ENCODE measurements around the gene ARF3.
A peak's percentile ranks its signal among the peaks of the same experiment; 100 is the strongest.

The ARF3 gene

DNA sequence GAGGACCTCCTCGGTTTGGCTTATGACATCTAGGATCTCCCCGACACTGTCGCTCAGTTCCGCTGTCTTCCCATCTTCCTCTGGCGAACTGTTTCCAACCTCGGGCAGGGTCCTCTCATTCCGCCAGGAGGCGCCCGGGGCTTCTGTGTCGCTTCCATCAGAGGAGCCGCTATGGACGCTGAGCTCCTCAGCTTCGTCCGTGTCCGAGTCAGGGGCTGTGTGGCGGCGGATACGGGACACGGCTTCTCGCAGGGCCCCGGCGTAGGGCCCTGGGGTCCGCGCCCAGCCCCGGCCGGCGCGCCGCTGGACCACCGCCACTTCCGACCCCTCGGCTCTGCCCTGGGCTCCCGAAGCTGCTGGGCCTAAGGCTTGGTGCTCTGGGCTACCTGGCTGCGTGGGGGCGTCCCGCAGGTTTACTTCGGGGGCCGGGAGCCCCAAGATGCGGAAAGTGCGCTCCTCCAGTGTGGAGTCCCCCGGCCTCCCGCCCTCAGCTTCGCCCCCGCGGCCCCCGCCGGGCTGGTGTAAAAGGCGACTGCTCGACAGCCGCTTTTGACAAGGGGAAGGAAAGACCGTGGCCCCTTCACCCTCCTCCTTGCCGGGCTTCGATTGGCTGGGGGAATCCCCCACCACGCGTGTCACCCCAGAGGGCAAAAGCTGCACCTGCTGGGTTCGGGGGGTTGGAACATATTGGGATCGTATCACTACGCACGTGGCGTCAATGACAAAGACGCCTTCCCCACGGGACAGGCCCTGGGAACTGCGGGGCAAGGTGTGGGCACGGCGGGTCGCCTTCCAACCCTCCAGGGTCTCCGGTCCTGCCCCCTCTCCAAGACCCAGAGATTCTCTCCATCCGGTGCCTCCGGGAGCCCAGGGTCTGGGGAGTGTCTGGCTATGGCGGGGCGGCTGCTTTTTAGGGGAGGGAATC is 39.8 kb upstream of the ARF3 start:
- DNase-seq (ENCODE audit: insufficient read length, low spot score) (no peak), FAIRE-seq (no peak)
- TF ChIP-seq, protein P1, sequence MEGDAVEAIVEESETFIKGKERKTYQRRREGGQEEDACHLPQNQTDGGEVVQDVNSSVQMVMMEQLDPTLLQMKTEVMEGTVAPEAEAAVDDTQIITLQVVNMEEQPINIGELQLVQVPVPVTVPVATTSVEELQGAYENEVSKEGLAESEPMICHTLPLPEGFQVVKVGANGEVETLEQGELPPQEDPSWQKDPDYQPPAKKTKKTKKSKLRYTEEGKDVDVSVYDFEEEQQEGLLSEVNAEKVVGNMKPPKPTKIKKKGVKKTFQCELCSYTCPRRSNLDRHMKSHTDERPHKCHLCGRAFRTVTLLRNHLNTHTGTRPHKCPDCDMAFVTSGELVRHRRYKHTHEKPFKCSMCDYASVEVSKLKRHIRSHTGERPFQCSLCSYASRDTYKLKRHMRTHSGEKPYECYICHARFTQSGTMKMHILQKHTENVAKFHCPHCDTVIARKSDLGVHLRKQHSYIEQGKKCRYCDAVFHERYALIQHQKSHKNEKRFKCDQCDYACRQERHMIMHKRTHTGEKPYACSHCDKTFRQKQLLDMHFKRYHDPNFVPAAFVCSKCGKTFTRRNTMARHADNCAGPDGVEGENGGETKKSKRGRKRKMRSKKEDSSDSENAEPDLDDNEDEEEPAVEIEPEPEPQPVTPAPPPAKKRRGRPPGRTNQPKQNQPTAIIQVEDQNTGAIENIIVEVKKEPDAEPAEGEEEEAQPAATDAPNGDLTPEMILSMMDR (IDR thresholded peaks at IDR 0.05; ENCODE audit: insufficient read depth, missing control alignments), result peak; percentile 74

DNA sequence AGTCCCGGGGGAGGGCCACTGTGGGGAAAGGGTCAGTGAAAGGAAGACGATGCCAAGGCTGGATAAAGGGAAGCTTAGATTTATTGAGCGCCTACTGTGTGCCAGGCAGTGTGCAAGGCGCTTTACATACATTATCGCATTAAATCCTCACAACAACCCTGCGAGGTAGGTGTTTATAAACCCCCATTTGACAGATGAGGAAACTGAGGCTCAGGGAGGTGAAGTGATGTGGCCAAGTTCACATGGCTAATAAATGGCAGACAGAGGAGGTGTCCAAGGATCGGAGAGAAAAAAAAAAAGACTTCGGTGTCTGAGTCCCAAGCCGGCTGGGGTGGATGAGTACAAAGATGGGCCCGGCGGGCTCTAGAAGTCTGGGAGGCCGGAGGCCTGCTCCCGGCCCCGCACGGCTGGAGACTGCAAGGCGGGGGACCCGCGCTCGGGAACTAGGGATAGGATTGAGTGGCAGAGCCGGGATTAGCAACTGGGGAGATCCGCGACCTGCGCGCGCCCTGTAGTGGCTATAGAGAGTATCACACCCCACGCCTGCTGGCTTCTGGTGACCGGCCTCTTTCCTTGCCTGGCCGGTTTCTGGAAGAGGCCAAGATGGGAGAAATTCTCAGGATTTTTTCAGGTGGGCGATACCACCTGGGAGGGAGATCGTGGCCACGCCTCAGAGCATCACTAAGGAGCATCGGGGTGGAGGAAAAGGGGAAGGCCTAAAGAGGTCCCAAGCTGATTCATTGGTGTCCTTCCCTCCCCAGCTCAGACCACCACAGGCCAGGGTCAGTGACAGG is 38.0 kb upstream of the ARF3 start:
- TF ChIP-seq, protein P1 (IDR thresholded peaks at IDR 0.05; ENCODE audit: insufficient read depth, missing control alignments), result peak; percentile 77
- no peak for FAIRE-seq
- peak; percentile 100 for DNase-seq (ENCODE audit: insufficient read length, low spot score)

DNA sequence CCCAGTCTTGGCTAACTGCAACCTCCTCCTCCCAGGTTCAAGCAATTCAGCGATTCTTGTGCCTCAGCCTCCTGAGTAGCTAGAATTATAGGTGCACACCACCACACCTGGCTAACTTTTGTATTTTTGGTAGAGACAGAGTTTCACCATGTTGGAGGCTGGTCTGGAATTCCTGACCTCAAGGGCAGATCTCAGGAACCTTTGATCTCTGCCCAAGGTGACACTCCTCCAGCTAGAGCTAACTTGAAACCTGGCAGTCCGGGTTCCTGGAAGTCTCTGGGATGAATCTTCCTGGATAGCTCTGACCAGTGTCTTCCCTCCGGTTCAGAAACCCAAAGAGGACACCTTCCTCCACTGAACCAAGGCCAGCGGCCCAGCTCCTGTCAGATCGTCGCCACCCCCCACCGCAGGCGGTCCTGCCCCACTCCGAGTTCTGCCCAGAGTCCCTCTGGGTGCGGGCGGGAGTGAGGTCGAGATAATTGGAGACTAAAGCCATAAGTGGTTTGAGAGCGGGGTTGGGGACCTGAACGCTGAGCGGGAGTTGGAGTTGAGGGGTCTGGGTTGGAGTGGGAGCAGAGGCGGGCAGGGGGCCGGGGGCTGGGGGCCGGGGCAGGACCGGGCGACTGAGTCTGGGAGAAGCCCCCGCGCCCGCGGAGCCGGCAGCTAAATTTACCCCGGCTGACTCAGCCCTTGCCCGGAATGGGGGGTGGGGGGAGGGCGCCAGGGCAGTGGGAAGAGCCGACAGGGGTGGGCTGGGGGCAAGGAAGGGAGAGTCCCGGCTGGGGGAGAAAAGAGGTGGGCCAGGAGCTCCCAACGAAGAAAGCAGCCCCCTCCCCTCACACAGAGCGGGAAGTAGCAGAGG is 37.2 kb upstream of the ARF3 start:
- TF ChIP-seq, protein P1 (IDR thresholded peaks at IDR 0.05; ENCODE audit: insufficient read depth, missing control alignments), result no peak
- FAIRE-seq (no peak), DNase-seq (ENCODE audit: insufficient read length, low spot score) (no peak)

DNA sequence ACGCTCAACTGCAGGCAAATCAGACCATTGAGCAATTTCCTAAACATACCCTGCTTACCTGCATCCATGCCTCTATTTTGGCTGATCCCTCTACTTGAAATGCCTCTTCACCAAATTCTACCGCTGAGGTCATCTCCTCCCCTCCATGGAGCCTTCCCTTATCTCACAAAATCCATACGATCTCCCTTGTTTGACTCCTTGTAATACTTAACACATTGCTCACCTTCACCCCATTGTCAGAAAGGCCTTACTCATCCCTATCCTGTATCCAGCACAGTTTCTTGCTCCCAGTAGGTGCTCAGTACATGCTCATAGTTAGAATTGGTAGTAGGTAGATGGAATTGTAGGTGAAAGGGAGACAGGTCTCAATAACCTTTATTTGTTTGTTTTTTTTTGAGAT is 36.5 kb upstream of the ARF3 start:
- TF ChIP-seq, protein P1 (IDR thresholded peaks at IDR 0.05; ENCODE audit: insufficient read depth, missing control alignments), result no peak
- FAIRE-seq (no peak), DNase-seq (ENCODE audit: insufficient read length, low spot score) (no peak)

DNA sequence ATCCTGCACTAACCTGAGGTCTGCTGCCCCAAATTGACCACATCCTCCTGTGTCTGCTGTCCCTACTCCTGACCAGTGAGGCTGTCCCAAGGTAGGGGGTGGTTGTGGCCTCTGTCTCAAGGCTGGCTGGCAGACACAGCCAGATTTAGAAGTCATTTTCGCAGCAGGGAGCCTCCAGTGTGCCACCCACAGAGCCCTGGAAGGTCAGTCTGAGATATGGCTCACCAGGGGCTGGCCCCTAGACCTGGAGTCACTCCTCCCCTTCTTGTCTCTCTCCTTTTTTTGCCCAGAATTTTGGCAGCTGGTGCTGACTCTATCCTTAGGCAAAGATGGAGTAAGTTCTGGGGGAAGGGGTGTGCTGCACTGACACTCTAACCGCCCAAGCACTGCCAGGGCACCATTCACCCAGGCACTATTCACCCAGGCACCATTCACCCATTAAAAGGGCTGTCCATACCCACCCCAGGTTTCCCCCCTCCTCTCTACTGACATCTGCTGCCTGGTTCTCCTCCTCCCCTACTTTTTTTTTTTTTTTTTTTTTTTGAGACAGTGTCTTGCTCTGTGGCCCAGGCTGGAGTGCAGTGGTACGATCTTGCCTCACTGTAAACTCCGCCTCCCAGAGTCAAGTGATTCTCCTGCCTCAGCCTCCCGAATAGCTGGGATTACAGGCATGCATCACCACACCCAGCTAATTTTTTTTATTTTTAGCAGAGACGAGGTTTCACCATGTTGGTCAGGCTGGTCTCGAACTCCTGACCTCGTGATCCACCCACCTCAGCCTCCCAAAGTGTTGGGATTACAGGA is 34.2 kb upstream of the ARF3 start:
- DNase-seq (ENCODE audit: insufficient read length, low spot score), result no peak
- TF ChIP-seq, protein P1 (IDR thresholded peaks at IDR 0.05; ENCODE audit: insufficient read depth, missing control alignments), result no peak
- no peak for FAIRE-seq

DNA sequence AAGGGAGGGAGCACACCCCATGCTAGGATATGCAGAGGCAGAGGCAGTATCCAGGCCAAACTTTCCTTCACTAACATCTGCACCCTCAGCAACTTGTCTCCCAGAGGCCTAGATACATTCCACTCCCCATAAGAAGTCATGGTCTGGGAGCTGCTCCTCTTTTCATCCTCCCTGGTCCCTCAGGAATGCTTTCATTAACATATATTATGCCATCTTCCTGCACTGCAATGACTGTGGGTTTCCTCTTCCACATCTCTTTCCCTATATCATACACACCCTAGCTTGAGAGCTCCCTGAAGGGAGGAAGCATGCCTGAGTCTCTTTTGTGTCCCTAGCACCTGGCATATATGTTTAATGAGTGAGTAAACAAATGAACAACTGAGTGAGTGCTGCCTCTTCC is 33.3 kb upstream of the ARF3 start:
- FAIRE-seq, result no peak
- TF ChIP-seq, protein P1 (IDR thresholded peaks at IDR 0.05; ENCODE audit: insufficient read depth, missing control alignments), result no peak

More for the DNA sequence above, 33.3 kb upstream of the ARF3 start:
- no peak for DNase-seq (ENCODE audit: insufficient read length, low spot score)

Data from D721Med (cell line).